GM21717 (cell line): Measurements from ENCODE around the gene KIF6.

ENCODE experiments used
- ATAC-seq: cut with Tn5 transposase; IDR thresholded peaks from one replicate; pipeline ENCODE4 v1.9.1; 2021; ENCODE audit warnings: mild to moderate bottlenecking, moderate library complexity; ENCODE audit not compliant: unreplicated experiment

Gene KIF6

DNA sequence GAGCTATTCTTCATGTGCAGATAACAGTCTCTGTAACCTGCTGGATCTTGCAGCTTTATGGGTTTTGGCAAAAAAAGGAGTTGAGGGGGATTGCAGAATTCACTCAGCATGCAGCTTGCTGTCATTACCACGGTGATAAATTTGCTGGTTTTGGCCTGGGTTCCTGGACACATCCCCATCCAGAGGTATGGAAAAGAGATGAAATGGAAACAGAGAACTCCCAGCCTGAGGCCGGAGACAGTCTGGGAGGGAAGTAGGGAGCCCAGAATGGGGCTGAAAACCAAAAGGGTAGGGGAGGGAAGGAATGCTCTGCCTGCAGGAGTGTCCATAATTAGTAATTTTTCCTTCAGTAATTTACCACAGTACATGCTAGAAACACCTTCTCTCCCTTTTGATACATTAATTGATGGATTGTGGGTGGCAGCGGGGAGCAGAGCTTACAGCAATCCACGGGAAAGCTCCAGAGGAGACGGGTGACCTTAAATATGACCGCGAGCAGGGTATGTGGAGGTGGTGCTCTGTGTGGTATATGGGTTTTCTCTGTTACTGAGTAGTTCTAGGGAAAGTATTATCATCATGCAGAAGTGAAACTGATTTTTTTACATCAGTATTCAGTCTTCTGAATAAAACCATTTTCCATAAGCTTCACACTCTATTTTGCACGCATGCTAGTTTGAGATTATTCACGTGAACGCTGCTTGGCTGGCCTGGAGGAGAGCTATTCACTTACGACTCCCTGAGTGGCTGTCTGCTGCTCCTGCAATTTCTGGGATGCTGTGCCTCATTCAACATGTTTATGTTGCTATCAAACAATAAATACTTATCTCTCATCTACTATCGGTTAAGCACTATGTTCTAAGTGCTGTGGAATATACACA is 336.4 kb downstream of the KIF6 start:
- ATAC-seq: peak; percentile 56

DNA sequence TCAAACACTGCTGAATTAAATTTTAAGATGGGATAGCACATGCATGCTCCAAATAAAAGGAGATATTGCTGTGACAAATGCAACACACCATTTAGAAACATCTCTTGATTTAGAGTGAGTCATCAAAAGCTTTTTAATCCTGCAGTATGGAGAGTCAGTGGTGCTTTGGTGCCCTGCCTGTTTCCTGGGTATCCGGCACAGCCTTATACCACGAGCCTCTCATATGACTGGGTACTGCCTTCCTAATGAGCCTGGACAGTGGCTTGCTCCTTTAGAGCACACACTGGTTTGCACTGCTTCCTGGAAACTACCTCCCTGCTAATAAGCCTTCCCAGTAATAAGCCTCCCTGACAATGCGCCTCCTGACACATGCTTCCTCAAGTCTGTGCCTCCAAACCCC is 337.4 kb downstream of the KIF6 start:
- ATAC-seq: no peak

DNA sequence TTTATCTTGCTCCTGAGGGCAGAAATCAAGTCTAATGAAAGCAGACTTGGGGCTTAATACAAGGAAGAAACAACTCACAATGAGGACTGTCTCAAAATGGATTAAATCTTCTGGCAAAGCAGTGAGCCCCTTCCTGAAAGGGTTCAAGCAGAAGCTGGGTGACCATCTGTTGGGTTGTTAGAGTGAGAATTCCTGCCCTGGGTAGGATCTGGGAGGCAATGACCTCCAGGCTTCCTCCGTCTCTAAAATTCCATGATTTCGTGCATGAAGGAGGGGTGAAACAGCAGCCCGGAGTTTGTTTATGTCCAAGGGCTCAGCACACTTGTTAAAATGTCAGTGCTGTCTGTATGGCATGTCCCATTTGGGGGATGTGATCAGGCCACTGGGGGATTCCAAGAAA is 338.7 kb downstream of the KIF6 start:
- ATAC-seq: no peak

DNA sequence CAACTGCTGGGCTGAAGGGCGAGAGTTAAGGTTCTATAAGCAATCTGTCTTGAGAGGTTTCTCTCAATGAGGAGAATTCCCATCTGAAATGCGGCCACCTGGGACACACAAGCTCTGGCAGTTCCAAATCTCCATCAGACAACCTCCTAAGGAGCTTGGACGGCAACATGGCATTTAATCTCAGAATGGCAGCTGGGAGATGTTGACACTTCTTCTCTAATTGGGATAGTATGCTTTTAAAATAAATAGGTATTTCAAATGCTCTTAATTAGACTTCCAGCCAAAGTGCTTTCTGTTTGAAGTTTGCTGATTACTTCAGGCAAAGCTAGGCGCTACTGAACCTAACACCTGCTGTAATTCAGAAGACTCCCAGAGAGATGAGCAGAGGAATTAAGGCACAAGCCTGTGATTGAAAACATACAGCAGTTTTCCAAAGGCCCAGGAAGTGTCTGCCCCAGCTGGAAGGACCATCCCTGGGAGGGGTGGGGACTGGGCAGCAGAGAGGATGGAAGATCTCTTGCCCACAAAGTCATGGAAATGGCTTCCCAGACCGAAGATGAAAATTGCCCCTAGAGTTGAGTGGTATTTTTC is 343.6 kb downstream of the KIF6 start:
- ATAC-seq: no peak

DNA sequence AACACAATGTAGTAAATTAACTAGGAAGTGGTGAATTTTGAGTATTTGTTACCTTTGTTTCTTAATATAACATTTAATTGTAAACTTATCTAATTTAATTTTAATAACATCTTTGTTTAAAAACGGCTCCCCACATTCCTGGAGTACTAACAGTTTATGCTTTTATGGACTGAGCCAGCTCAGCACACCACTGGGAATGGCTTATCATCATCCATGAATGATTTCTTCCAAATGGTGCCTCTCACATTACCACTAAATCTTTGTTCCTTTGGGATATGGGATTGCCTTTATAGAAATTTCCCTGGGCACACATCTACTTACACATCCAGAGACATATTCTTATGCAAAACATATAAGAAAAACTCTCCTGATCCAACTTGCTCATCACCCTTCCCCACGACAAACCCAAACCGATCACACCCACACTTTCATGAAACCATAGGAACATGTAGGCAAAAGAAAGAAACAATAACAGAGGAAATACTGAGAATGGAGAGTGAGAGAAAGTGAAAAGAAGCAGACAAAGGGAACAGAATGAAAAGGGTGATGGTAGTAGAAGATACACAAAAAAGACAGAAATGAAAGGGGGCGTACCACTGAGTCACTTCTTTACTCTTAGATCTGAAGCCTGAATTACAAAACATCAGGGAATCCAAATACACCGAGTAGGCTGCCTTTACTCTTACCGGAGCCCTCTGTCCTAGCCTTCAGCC is 344.2 kb downstream of the KIF6 start:
- no peak for ATAC-seq

DNA sequence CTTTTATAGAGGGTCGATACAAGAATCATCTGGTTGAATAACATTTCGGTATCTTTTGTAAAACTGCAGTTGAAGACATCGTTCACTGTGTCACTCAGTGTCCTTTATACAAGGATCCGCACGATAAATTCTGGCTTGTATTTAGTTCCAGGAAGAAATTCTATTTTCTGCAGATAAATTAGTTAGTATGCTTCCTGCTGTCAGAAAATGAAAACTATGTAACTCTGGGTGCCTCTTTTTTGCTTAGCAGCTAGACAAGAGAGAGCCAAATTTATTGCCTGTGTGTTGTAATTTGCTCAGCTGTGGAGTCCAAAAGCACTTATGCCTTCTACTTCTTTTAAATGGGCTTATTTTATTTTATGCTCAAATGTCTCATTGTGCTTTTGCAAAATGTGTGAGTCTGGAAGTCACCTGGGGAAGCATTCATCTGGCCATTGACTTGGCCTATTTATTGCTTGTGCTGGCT is 346.2 kb downstream of the KIF6 start:
- no peak for ATAC-seq

DNA sequence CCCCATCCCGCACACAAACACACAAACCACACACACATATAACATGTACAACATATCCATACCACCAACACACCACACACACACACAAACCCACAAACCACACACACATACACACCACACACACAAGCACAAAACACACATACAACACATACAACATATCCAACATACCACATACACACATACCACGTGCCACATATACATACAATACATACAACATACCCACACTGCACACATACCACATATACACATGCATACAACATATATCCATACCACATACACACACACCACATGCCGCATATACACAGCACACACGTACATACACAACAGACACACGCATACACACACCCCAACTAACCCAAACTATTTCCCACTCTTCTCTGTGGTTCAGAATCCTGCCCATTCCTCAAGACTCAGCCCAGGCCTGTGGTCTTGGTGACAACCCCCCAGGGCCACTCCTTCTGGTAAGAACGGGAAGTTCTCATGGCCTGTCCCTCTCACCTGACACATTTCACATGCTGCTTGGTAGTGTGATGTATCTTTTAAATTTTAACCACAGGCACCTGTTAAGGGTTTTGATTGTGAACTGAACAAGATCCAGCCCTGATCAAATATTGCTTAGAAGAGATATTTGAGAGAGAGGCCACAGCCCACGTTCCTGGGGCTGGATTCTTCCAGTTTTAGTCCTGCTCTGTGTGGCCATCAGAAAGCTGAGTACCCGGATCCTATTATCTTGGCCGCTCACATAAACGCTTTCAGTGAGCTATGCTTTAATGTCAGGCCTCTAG is 346.8 kb downstream of the KIF6 start:
- ATAC-seq: no peak

DNA sequence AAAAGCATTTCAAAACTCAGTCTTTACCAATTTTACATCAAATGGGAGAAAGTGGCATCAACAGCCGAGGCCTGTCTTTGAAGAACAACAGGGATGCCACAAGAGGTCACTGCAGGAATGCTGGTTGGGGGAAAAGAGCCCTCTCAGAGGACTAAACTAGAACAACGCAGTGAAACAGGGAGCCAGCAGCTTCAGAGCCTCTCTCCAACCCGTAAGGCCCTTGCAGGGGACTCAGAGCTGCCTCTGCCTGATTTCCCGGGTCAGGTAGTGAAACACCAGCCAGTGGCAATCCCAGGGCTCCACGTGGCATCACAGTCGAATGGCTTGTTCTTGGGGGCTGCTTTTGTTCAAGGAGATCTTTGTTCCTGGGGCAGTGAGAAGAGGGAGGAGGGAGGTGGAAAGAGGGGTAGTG is 347.7 kb downstream of the KIF6 start:
- ATAC-seq: no peak

DNA sequence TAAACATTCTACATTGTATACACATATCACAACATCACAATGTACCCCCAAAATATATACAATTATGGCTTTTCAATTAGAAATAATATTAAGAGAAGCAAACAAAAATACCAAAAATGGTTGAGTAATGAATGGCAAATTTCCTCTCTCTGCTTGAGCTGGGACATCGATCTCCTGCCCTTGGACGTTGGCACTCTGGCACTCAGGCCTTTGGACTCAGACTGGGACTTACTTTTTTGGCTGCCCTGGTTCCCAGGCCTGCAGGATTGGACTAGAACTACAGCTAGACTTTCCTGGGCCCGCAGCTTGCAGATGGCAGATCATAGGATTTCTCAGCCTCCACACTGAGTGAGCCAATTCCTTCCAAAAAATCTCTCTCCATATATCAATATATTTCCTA is 349.8 kb downstream of the KIF6 start:
- ATAC-seq: no peak

DNA sequence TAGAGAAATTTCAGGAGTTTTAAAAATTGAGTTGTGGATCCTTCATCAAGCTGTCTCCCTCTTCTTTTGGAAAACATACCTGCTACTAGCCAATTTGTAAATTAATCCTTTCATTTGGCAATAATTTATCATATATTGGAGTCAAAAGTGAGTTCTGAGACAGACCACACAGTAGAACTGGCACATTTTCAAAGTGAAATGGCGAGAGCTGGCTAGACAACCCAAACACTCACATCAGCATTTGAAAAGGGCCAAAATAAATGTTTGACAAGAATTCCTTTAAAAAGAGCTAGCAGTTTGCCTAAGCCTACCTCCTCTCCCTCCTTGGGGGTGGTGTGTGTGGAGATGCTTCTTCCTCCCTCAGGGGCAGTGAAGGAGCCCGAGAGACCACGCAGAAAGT is 354.8 kb downstream of the KIF6 start:
- no peak for ATAC-seq

DNA sequence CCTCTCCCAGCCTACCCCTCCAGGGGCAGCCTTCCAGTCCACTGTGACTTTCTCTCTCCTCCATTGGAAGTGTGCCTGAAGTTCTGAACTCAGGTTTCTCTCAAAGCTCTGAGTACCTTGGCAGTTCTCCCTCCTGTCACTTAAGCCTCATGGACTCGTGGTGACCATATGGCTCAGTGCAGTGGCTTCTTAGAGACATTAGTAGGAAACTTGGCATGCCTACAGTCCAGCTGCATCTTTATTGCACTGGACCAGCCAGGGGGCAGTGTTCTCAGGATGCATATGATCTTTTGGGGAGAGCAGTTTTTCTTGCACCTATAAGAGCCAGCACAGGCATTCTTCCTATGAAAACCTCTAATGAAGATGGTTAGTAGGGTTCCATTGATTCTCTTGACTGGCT is 355.2 kb downstream of the KIF6 start:
- no peak for ATAC-seq

DNA sequence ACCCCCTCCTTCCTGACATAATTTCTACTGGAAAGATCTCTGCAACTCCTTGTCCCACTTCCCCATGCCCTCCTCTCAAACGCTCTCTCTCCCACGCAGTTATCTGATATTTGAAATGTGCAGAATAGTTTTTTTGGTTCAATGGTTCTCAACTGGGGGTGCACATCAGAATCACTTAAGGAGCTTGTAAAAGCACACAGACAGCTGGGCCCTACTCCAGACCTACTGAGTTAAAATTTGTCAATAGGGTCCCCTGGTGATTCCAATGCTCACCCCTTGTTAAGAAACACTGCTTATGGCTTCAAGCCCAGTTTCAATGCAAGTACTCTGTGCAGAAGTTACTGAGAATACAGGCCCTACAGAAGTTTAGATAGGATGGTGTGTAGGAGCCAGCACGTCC is 357.5 kb downstream of the KIF6 start:
- no peak for ATAC-seq

DNA sequence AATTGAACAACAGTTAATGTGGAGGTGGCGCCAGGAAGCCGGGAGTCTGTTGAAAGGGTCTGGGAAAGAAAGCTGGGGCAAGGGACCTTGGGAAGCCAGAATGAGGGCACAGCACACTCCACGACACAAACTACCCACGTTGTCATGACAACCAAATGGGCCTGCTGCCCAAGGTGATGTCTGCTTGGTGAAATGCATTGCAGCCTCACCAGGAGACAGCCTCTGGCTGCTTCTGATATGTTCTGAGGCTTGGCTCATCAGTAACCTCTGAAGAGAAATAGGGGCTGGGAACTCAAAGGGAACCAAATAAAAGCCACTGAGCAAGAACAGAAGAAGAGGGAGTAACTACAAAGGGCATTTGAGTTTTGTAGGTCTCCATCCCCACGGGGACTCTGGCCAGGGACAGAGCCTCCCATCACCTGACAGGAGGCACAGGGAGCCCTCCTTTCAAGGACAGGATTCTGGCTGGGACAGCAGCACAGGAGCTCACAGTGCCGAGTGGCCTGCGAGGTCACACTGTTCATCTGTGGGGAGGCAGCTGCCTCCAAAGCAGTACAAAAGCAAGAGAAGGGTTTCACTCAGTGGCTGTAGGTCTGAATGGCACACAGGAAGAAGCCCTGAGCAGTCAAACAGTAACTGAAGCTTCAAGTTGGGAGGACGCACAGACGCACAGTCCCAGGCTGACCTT is 358.1 kb downstream of the KIF6 start:
- ATAC-seq: no peak

DNA sequence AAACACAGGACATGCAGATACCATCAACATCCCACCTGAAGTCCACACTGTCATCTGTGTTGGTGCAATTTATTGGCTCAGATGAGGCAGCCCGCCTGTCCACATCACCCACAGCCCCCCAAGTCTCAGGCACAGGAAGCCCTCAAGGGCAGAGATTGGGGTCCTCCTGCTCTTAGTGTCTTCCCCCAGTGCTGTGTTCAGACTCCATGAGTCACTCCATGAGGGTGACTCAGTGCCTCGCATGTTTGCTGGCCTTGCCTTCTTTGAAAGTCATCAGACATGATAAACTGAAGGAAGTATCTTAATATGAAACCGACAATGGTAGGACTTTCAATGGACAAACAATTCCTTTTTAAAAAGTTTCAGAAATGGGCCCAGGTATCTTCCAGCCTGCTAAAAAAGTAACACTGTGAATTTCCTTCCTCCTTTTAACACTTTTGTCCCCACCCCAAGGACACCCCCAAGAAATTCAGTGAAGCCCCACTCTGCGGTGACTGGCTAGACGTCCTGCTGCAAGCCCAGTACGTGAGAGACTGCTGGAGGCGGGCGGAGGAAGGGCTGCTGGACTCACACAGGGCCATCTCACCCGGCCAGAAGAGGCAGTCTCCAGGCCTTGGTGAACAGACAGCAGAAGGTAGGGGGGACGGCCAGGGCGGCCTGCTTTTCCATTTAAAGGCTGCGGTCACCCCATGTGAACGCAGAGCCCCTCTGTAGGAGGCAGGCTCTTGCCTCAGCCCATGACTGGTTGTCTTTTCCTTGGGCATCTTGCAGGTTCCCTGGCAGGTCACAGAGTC is 359.7 kb downstream of the KIF6 start:
- ATAC-seq: no peak

DNA sequence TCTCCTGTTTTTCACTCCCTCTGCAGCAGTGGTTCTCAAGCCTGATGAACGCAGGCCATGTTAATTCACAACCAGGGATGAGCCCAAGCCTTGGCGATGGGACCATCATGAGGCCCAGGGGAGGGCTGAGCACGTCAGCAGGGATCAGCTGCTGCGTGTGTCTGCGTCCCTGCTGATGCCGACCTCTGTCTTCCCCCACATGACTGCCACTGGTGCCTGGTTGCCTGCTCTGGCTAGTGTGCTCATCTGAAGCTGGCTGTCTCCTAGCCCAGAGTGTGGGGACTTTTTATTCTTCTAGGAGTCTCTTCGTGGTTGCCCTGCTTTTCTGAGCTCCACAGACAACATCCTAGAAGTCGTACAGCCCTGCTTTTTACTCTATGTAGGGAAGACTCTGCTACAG is 361.9 kb downstream of the KIF6 start:
- no peak for ATAC-seq

DNA sequence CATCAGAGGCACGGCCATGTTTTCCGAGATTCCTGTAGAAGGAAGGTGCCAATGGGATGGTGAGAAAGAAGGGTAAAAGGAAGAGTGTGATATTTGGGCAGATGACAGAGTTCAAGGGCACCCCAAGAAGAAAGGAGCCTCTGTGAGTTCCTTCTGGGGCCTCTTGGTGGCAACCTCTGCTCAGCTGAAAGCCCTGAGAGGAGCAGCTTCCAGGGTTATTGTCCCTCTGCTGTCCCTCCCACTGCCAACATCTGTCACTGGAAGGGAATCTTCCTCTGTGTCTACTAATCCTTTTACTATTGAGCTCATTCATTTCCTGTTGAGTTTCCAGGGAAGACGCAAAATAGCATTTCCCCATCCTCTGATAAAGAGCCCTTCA is 362.7 kb downstream of the KIF6 start:
- ATAC-seq: no peak

DNA sequence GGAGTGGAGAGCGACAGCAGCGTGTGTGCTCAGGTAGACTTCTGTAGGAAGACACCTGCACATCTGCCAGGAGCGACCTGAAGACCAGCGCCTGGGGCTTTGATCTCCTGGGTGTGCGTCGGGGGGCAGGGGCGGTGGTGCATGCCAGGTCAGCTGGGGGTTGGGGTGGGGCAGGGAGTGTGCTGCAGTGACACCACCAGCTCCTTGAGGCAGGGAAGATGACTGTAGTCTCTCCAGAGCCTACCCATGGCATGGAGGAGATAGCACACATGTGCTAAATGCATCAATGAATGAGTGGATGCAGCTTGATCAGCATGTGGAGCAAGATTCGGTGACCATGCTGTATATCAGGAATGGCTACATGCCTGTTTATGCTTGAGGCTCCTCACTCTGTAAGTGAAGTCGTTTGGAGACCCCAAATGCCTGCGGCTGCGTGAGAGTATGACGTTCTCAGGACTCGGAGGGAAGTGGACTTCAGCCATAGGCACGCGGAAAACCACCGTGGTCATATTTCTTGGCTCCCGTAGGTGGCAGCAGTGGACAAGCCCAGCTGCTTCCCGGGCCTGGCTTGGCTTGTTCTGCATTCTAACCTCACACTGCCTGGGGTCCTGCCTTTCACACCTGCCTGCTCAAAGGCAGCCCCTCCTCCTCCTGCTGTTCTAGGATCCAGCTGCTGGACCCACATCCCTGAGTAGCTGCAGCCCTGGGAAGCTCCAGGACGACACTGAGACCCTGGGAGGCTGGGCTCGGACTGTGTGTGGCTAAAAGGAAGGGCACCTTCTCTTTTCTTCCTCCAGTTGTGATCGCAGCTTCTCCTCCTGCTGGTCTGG is 363.3 kb downstream of the KIF6 start:
- peak; percentile 55 for ATAC-seq

DNA sequence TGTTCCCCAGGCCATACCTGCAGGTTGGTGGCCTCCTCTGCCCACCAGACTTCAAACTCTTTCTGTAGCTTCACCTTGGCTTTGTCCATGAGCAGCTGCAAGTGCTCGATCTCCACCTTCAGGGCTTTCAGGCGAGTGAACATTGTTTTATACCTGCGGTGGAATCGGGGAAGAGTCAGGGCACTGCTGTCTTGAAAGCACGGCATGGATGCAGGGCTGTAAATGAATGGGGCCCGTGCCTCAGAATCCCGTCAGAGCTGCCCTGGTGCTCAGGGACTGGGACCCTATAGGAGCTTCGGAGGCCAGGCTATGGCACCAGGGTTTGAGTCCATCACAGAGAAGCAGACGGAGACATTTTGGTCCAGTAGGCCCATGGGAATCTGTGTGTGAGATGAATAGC is 364.8 kb downstream of the KIF6 start:
- ATAC-seq: no peak
